Activated T-cell treated with anti-CD3 and anti-CD28 coated beads, Interleukin-2, amount 50 U/mL, for 72 hours (primary cell): ENCODE data around the gene ZNF358. TPM values are rescaled to one million over a fixed set of nuclear protein-coding genes. Genes with fewer than 3 reads are reported as not detected.
A peak's percentile ranks its signal among the peaks of the same experiment; 100 is the strongest.

Experiments
- ATAC-seq, 2 donors: fragments of 150-1000 bp; cut with Tn5 transposase; replicated peaks in 1 of 2; 2 replicates each; pipeline ENCODE4 v1.10.0; 2021; ENCODE audit warnings: moderate library complexity in 2 of 2, mild to moderate bottlenecking in 1 of 2
- DNase-seq, 2 donors: peaks; one replicate each; pipeline ENCODE4 v3.0.0; 2021 to 2022; ENCODE audit warnings: mixed read lengths in 1 of 2
- H3K27ac Mint-ChIP-seq: one replicate; pipeline ENCODE4 v1.8.0; 2022; ENCODE audit warnings: mild to moderate bottlenecking, moderate library complexity, mixed read lengths
- H3K27me3 Mint-ChIP-seq: one replicate; pipeline ENCODE4 v1.8.0; 2022; ENCODE audit warnings: low read depth, mixed read lengths
- H3K36me3 Mint-ChIP-seq, 2 donors: one replicate each; pipeline ENCODE4 v1.8.0; 2022; ENCODE audit warnings: mixed read lengths in 2 of 2, mild to moderate bottlenecking in 1 of 2; ENCODE audit not compliant: insufficient read depth in 2 of 2
- H3K4me1 Mint-ChIP-seq: one replicate; pipeline ENCODE4 v1.8.0; 2022; ENCODE audit warnings: low read depth, mixed read lengths
- H3K4me3 Mint-ChIP-seq, 2 donors: one replicate each; pipeline ENCODE4 v1.8.0; 2022; ENCODE audit warnings: mild to moderate bottlenecking in 2 of 2, mixed read lengths in 2 of 2, moderate library complexity in 2 of 2
- H3K9me3 Mint-ChIP-seq, 2 donors: one replicate each; pipeline ENCODE4 v1.8.0; 2022; ENCODE audit warnings: mixed read lengths in 2 of 2
- total RNA-seq, 2 donors: library from RNA; stranded (reverse); gene quantifications; one replicate each; pipeline ENCODE4 v1.2.3, GENCODE V29; 2022

The ZNF358 gene
- total RNA-seq, 2 donors from 2014 or later: 13.6 to 14.1 TPM

GRCh38 chr19:7554565-7554964, 38.7 kb downstream of the ZNF358 start:
- Mint-ChIP-seq H3K27me3 (no peaks in the 10 kb centered on the region), H3K4me1 (no peaks in the 10 kb centered on the region), H3K27ac (no peak overlapping the region), H3K4me3 (no peak overlapping the region), H3K9me3 (no peaks in the 10 kb centered on the region), H3K36me3 (peaks cover 2 to 11% of the 10 kb centered on the region in 2 donors)
- ATAC-seq (no peak), DNase-seq (no peak)

GRCh38 chr19:7554990-7555864, 39.3 kb downstream of the ZNF358 start:
- Mint-ChIP-seq H3K27me3 (no peaks in the 10 kb centered on the region), H3K36me3 (peaks cover 4 to 11% of the 10 kb centered on the region in 2 donors), H3K4me3 (no peak overlapping the region), H3K4me1 (no peaks in the 10 kb centered on the region), H3K9me3 (no peaks in the 10 kb centered on the region), H3K27ac (no peak overlapping the region)
- ATAC-seq: no peak
- peak in 1 of 2 donors; percentile 45 for DNase-seq

GRCh38 chr19:7556696-7557315, 40.9 kb downstream of the ZNF358 start:
- ATAC-seq (no peak), DNase-seq (no peak)
- no peaks in the 10 kb centered on the region for H3K9me3 Mint-ChIP-seq
- H3K27me3 Mint-ChIP-seq: no peaks in the 10 kb centered on the region
- peaks cover 5 to 9% of the 10 kb centered on the region in 2 donors for H3K36me3 Mint-ChIP-seq
- no peak overlapping the region for H3K27ac Mint-ChIP-seq
- no peaks in the 10 kb centered on the region for H3K4me1 Mint-ChIP-seq
- H3K4me3 Mint-ChIP-seq: no peak overlapping the region

GRCh38 chr19:7558667-7559066, 42.8 kb downstream of the ZNF358 start:
- Mint-ChIP-seq H3K27ac (no peak overlapping the region), H3K36me3 (peaks cover 5 to 10% of the 10 kb centered on the region in 2 donors), H3K4me1 (no peaks in the 10 kb centered on the region), H3K27me3 (no peaks in the 10 kb centered on the region), H3K4me3 (no peak overlapping the region), H3K9me3 (no peaks in the 10 kb centered on the region)
- DNase-seq: no peak
- ATAC-seq: no peak

GRCh38 chr19:7559102-7559501, 43.2 kb downstream of the ZNF358 start:
- Mint-ChIP-seq H3K36me3 (peaks cover 5 to 10% of the 10 kb centered on the region in 2 donors), H3K27me3 (no peaks in the 10 kb centered on the region), H3K27ac (no peak overlapping the region), H3K4me1 (no peaks in the 10 kb centered on the region), H3K9me3 (no peaks in the 10 kb centered on the region), H3K4me3 (no peak overlapping the region)
- ATAC-seq (no peak), DNase-seq (no peak)

GRCh38 chr19:7560255-7560654, 44.4 kb downstream of the ZNF358 start:
- H3K4me3 Mint-ChIP-seq: no peak overlapping the region
- peaks cover 5 to 10% of the 10 kb centered on the region in 2 donors for H3K36me3 Mint-ChIP-seq
- no peak for ATAC-seq
- H3K27ac Mint-ChIP-seq: no peak overlapping the region
- DNase-seq: no peak
- H3K27me3 Mint-ChIP-seq: no peaks in the 10 kb centered on the region
- H3K4me1 Mint-ChIP-seq: no peaks in the 10 kb centered on the region
- H3K9me3 Mint-ChIP-seq: no peaks in the 10 kb centered on the region

- Mint-ChIP-seq H3K36me3 (peaks cover 5 to 9% of the 10 kb centered on the region in 2 donors), H3K4me3 (no peak overlapping the region), H3K4me1 (no peaks in the 10 kb centered on the region), H3K9me3 (no peaks in the 10 kb centered on the region), H3K27ac (no peak overlapping the region), H3K27me3 (no peaks in the 10 kb centered on the region)
- no peak for DNase-seq
- ATAC-seq: no peak
Observed at GRCh38 chr19:7561325-7561724, 45.4 kb downstream of the ZNF358 start.

- Mint-ChIP-seq H3K4me1 (no peaks in the 10 kb centered on the region), H3K27ac (no peak overlapping the region), H3K27me3 (no peaks in the 10 kb centered on the region), H3K4me3 (no peak overlapping the region), H3K36me3 (peaks cover 5 to 6% of the 10 kb centered on the region in 2 donors), H3K9me3 (no peaks in the 10 kb centered on the region)
- ATAC-seq: no peak
- no peak for DNase-seq
Observed at GRCh38 chr19:7562646-7563393, 46.9 kb downstream of the ZNF358 start.

- Mint-ChIP-seq H3K9me3 (no peaks in the 10 kb centered on the region), H3K27me3 (no peaks in the 10 kb centered on the region), H3K4me1 (no peaks in the 10 kb centered on the region), H3K4me3 (no peak overlapping the region), H3K36me3 (peaks cover 5 to 6% of the 10 kb centered on the region in 2 donors), H3K27ac (no peak overlapping the region)
- DNase-seq (no peak), ATAC-seq (no peak)
Observed at GRCh38 chr19:7564866-7565265, 49.0 kb downstream of the ZNF358 start.

- ATAC-seq (no peak), DNase-seq (no peak)
- Mint-ChIP-seq H3K36me3 (peaks cover 1 to 4% of the 10 kb centered on the region in 2 donors), H3K27me3 (no peaks in the 10 kb centered on the region), H3K4me3 (no peak overlapping the region), H3K9me3 (no peaks in the 10 kb centered on the region), H3K4me1 (no peaks in the 10 kb centered on the region), H3K27ac (no peak overlapping the region)
Observed at GRCh38 chr19:7565332-7565731, 49.4 kb downstream of the ZNF358 start.

Other genes starting within 250 kb of the ZNF358 start
- 1 to 10 TPM; 8.7 TPM for gene INSR, start 221.7 kb upstream of the ZNF358 start, total RNA-seq
- 10 to 100 TPM; 32.8 to 42.7 TPM for gene ARHGEF18, start 167.2 kb upstream of the ZNF358 start, total RNA-seq
- 1 to 10 TPM; 1.1 to 3.4 TPM for gene PEX11G, start 27.1 kb upstream of the ZNF358 start, total RNA-seq
- 10 to 100 TPM in 1 of 2 donors, 1 to 10 TPM in 1; 9.5 to 11.8 TPM for gene MCOLN1, start 6.5 kb downstream of the ZNF358 start, total RNA-seq
- gene PNPLA6, start 19.6 kb downstream of the ZNF358 start, total RNA-seq: 100 to 1,000 TPM; 102 to 144 TPM
- gene CAMSAP3, start 79.8 kb downstream of the ZNF358 start, total RNA-seq: 1 to 10 TPM; 1.7 to 2.0 TPM
- gene XAB2, start 113.4 kb downstream of the ZNF358 start, total RNA-seq: 10 to 100 TPM; 53.3 to 59.3 TPM
- gene PET100, start 113.7 kb downstream of the ZNF358 start, total RNA-seq: 10 to 100 TPM; 65.5 to 74.0 TPM
- 1 to 10 TPM; 1.9 to 2.2 TPM for gene PCP2, start 117.6 kb downstream of the ZNF358 start, total RNA-seq
- gene STXBP2, start 121.0 kb downstream of the ZNF358 start, total RNA-seq: 100 to 1,000 TPM; 132 TPM
- not detected for gene RETN, start 152.9 kb downstream of the ZNF358 start, total RNA-seq
- not detected for gene MCEMP1, start 161.0 kb downstream of the ZNF358 start, total RNA-seq
- 10 to 100 TPM; 73.0 to 78.2 TPM for gene TRAPPC5, start 164.7 kb downstream of the ZNF358 start, total RNA-seq
- 1 to 10 TPM; 2.3 to 7.7 TPM for gene FCER2, start 186.0 kb downstream of the ZNF358 start, total RNA-seq
- gene CLEC4G, start 216.0 kb downstream of the ZNF358 start, total RNA-seq: not detected
- not detected for gene CD209, start 231.4 kb downstream of the ZNF358 start, total RNA-seq
- not detected for gene CLEC4M, start 247.1 kb downstream of the ZNF358 start, total RNA-seq